OCI-LY3 (cell line): ENCODE measurements around the gene GRHL3.

Source experiments
- EZH2phosphoT487 ChIP-seq: fragments of 200-600 bp; shearing (Covaris generic); IDR thresholded peaks from 2 replicates; pipeline ENCODE4 v1.6.1; 2018; ENCODE audit warnings: antibody characterized with exemption, mixed run types, low read depth
- TF ChIP-seq, protein P1 (sequence below): fragments of 200-600, 300-600 bp; sonication (generic); IDR thresholded peaks from 2 replicates; pipeline ENCODE4 v1.5.1; 2014; ENCODE audit warnings: antibody characterized with exemption, low read length, low read depth

- TF ChIP-seq, protein P1, sequence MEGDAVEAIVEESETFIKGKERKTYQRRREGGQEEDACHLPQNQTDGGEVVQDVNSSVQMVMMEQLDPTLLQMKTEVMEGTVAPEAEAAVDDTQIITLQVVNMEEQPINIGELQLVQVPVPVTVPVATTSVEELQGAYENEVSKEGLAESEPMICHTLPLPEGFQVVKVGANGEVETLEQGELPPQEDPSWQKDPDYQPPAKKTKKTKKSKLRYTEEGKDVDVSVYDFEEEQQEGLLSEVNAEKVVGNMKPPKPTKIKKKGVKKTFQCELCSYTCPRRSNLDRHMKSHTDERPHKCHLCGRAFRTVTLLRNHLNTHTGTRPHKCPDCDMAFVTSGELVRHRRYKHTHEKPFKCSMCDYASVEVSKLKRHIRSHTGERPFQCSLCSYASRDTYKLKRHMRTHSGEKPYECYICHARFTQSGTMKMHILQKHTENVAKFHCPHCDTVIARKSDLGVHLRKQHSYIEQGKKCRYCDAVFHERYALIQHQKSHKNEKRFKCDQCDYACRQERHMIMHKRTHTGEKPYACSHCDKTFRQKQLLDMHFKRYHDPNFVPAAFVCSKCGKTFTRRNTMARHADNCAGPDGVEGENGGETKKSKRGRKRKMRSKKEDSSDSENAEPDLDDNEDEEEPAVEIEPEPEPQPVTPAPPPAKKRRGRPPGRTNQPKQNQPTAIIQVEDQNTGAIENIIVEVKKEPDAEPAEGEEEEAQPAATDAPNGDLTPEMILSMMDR: no peak
- no peak for TF ChIP-seq EZH2phosphoT487
Observed at GRCh38 chr1:24373044-24373443, 53.9 kb downstream of the GRHL3 start.
